GM12878 (cell line): ENCODE measurements around the gene BEGAIN. TPM values are rescaled to one million over a fixed set of nuclear protein-coding genes. Genes with fewer than 3 reads are reported as not detected.
"Not testable (repeated sequence)": the region's sequence is repeated elsewhere in the genome, so short reads cannot be mapped to it uniquely, and the experiment has no call there.

Source experiments
- ATAC-seq: fragments of 200-7000 bp; cut with Tn5 transposase; 3 replicates; pipeline ENCODE4 v1.9.1; 2020; ENCODE audit warnings: mild to moderate bottlenecking, moderate library complexity
- BruUV-seq: library from RNA; stranded (reverse); fragments of 400-500 nt; replicated peaks from 2 replicates; lab custom pipeline; 2021; lab: Mats Ljungman, UMichigan
- CTCF ChIA-PET: fragments of 300-600 bp; sonication (Branson Sonifier 250); formaldehyde crosslinking; extraction: SDS; loops from one replicate; lab custom pipeline; 2021; ENCODE audit warnings: inconsistent platforms; lab: Yijun Ruan, JAX
- POLR2A ChIA-PET: fragments of 350-600 bp; formaldehyde crosslinking; extraction: SDS; loops from one replicate; lab custom pipeline; 2021; ENCODE audit warnings: inconsistent platforms; lab: Charles Lee
- RAD21 ChIA-PET: fragments of 300-600 bp; sonication (Branson Sonifier 250); formaldehyde crosslinking; loops from one replicate; lab custom pipeline; 2023; ENCODE audit warnings: antibody characterized with exemption; ENCODE audit not compliant: unreplicated experiment; lab: Charles Lee
- SMC1A ChIA-PET: fragments of 300-600 bp; sonication (Branson Sonifier 250); formaldehyde crosslinking; loops from one replicate; lab custom pipeline; 2023; ENCODE audit not compliant: unreplicated experiment, uncharacterized antibody; lab: Charles Lee
- DNase-seq: peaks from one replicate; pipeline ENCODE4 v3.0.0-alpha.2; 2011; ENCODE audit warnings: low read depth, low spot score
- FAIRE-seq: peaks from 3 replicates; lab custom pipeline; 2011; peaks lifted over from hg19 to GRCh38; lab: Jason Lieb, UNC
- H2AFZ ChIP-seq: 2 replicates; pipeline ENCODE4 v1.6.0; 2011; ENCODE audit warnings: low read depth, low read length, control low read depth; ENCODE audit not compliant: control insufficient read depth
- H3K27ac ChIP-seq: 2 replicates; pipeline ENCODE4 v1.5.1; 2011; ENCODE audit warnings: control low read depth; ENCODE audit not compliant: control insufficient read depth, insufficient read depth
- H3K27me3 ChIP-seq, 2 experiments: replicated peaks in 1 of 2; 2 replicates each; pipeline versions ENCODE4 v1.6.0 to v1.6.1; 2011; ENCODE audit warnings: low read length in 1 of 2; ENCODE audit not compliant: control insufficient read depth in 2 of 2, insufficient read depth in 2 of 2
- H3K36me3 ChIP-seq, 2 experiments: 2 replicates each; pipeline ENCODE4 v1.5.1; 2011; ENCODE audit warnings: low read length in 1 of 2; ENCODE audit not compliant: control insufficient read depth in 2 of 2, insufficient read depth in 2 of 2
- H3K4me1 ChIP-seq: 2 replicates; pipeline ENCODE4 v1.6.1; 2011; ENCODE audit warnings: mild to moderate bottlenecking, low read length, moderate library complexity, mixed read lengths; ENCODE audit not compliant: control insufficient read depth, insufficient read depth
- H3K4me2 ChIP-seq: 2 replicates; pipeline ENCODE4 v1.6.0; 2011; ENCODE audit warnings: control low read depth; ENCODE audit not compliant: control insufficient read depth, insufficient read depth
- H3K4me3 ChIP-seq: fragments of 200-600 bp; sonication (generic); 2 replicates; pipeline ENCODE4 v1.5.1; 2016
- H3K79me2 ChIP-seq: 2 replicates; pipeline ENCODE4 v1.6.0; 2011; ENCODE audit warnings: low read length; ENCODE audit not compliant: control insufficient read depth, insufficient read depth
- H3K9ac ChIP-seq: 2 replicates; pipeline ENCODE4 v1.8.0; 2011; ENCODE audit warnings: low read length, control low read depth, mixed read lengths; ENCODE audit not compliant: control insufficient read depth, insufficient read depth
- H3K9me3 ChIP-seq: replicated peaks from 3 replicates; pipeline ENCODE4 v1.5.1; 2011; ENCODE audit warnings: mild to moderate bottlenecking, low read length; ENCODE audit not compliant: control insufficient read depth, insufficient read depth
- H4K20me1 ChIP-seq: 2 replicates; pipeline ENCODE4 v1.6.0; 2011; ENCODE audit not compliant: control insufficient read depth, insufficient read depth
- CREM ChIP-seq: IDR thresholded peaks from 2 replicates; pipeline ENCODE4 v1.6.1; 2014; ENCODE audit warnings: antibody characterized with exemption, low read depth
- ESRRA ChIP-seq: IDR thresholded peaks from 2 replicates; pipeline ENCODE4 v1.6.1; 2012; ENCODE audit warnings: mild to moderate bottlenecking, low read length, improper control_type of control experiment
- SMARCA5 ChIP-seq: fragments of 450-650 bp; IDR thresholded peaks from 2 replicates; pipeline ENCODE4 v1.6.1; 2017; ENCODE audit warnings: mild to moderate bottlenecking
- ZNF274 ChIP-seq: IDR thresholded peaks from one replicate; pipeline ENCODE4 v1.8.0; 2011; ENCODE audit not compliant: insufficient read length, insufficient read depth
- WGBS: methylation state at CpG from one replicate; pipeline ENCODE4 v1.1.6; 2016; ENCODE audit warnings: low lambda C conversion rate; ENCODE audit not compliant: insufficient replicate concordance, insufficient coverage; ENCODE audit errors: missing lambda C conversion rate; 5-methylcytosine and 5-hydroxymethylcytosine counted together
- in situ Hi-C: fragments of 300-500 bp; cut with MboI; formaldehyde crosslinking; loops from 9 replicates; pipeline ENCODE4 v1.14.3; 2018; ENCODE audit warnings: mixed read lengths
- intact Hi-C: fragments of 100-400 bp; cut with micrococcal nuclease; formaldehyde crosslinking; loops from one replicate; pipeline ENCODE4 v1.14.2; 2022; ENCODE audit not compliant: unreplicated experiment
- polyA plus RNA-seq, 11 experiments: library from polyadenylated mRNA; depleted of rRNA in 4 of 11; unstranded in 6 of 11; stranded (reverse) in 5 of 11; fragments of >200 nt; fragmentation: Nextera tagmentation in 4 of 11; fragmentation: Illumina TruSeq in 1 of 11; extraction: Ambion mirVana in 4 of 11; extraction: Trizol in 1 of 11; gene quantifications; 1 replicate in 1 of 11; 2 replicates in 10 of 11; pipeline versions ENCODE4 v1.2.1 to v1.2.3, GENCODE V29; 2011 to 2016; ENCODE audit warnings: inconsistent platforms in 2 of 11, missing spikeins in 2 of 11, low read depth in 1 of 11
- total RNA-seq, 4 experiments: library from RNA; depleted of rRNA in 3 of 4; stranded (reverse); fragments of >200 nt in 3 of 4; fragmentation: Illumina TruSeq in 1 of 4; extraction: Trizol in 1 of 4; gene quantifications; 2 replicates each; pipeline versions ENCODE4 v1.2.1 to v1.2.3, GENCODE V29; 2013 to 2021

Gene BEGAIN
- total and polyA plus RNA-seq, 10 of the 15 experiments (the other 5 are each of a cell fraction or from before 2014, with no cell fraction given), result 0.01 to 0.31 (median 0.06) TPM; not detected in 5

DNA sequence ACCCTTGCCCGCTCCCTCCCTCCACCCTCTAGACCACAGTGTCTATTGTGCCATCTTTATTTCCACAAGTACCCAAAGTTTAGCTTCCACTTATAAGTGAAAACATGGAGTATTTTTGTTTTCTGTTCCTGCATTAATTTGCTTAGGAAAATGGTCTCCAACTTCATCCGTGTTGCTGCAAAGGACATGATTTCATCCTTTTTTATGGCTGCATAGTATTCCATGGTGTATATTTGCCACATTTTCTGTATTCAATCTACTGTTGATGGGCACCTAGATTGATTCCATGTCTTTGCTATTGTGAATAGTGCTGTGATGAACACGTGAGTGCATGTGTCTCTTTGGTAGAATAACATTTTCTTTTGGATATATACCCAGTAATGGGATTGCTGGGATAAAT lies 81.2 kb downstream of the BEGAIN start:
- 16% methylated on average over 3 of the region's 3 CpGs for WGBS
- H3K4me3 ChIP-seq, H3K79me2 ChIP-seq, in situ Hi-C loops, H3K27ac ChIP-seq, FAIRE-seq, H4K20me1 ChIP-seq, POLR2A ChIA-PET, ATAC-seq, H3K9me3 ChIP-seq, RAD21 ChIA-PET, DNase-seq, BruUV-seq, H3K4me1 ChIP-seq, H3K27me3 ChIP-seq, H3K4me2 ChIP-seq, H3K36me3 ChIP-seq, CTCF ChIA-PET, SMC1A ChIA-PET, H2AFZ ChIP-seq, H3K9ac ChIP-seq, intact Hi-C loops: not testable (repeated sequence)

DNA sequence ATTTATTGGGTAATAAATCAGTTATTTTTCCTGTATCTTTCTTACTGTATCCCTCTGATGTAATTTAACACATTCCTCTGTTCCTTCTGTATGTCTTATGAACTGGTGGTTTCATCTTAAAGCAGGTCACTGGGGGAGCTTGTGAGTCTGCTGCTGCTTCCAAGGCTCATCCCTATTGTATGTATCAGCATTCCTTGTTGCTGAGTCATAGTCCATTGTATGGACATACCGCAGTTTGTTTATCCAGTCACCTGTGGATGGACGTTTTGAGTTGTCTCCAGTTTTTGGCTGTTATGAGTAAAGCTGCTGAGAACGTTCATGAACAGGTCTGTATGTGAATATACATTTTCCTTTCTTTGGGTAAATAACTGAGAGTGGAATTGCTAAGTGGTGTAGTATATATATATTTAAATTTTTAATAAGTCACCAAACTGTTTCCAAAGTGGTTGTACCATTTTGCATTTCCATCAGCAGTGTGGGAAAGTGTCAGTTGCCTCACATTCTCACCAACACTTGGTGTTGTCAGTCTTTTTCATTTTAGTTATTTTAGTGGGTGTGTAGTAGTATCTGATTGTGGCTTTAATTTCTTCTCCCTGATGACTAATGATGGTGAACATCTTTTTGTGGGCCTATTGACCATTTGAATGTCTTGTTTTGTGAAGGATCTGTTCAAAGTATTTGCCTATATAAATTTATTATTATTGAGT lies 82.7 kb downstream of the BEGAIN start:
- no peak for DNase-seq
- no peak for ATAC-seq
- H3K27ac ChIP-seq, result no peak overlapping the region
- no peaks in the 10 kb centered on the region for H4K20me1 ChIP-seq
- in situ Hi-C loops (no loop called here), intact Hi-C loops (no loop called here)
- no peaks in the 10 kb centered on the region for H3K27me3 ChIP-seq
- no TSS peak for BruUV-seq
- no peaks in the 10 kb centered on the region for H3K9me3 ChIP-seq
- H3K4me1 ChIP-seq, result no peaks in the 10 kb centered on the region
- H3K79me2 ChIP-seq, result no peaks in the 10 kb centered on the region
- ChIA-PET RAD21 (no interaction called here), POLR2A (no interaction called here), SMC1A (no interaction called here), CTCF (interaction anchor here (0.7 to 0.9 kb wide), 2 partner anchors 35 to 1639 kb away, joined by 3 read pairs; no protein-coding TSS in a partner anchor)
- TF ChIP-seq ZNF274, result no peak
- no peak for TF ChIP-seq CREM
- TF ChIP-seq SMARCA5, result no peak
- TF ChIP-seq ESRRA, result no peak
- H2AFZ ChIP-seq, result no peak overlapping the region
- H3K4me3 ChIP-seq, result no peak overlapping the region
- no peak for FAIRE-seq
- H3K36me3 ChIP-seq, result no peaks in the 10 kb centered on the region
- H3K4me2 ChIP-seq, result no peak overlapping the region
- 29% methylated on average over 3 of the region's 3 CpGs for WGBS
- H3K9ac ChIP-seq, result no peak overlapping the region
